ENCODE results near the gene GSAP.

GSAP gene

GRCh38 chr7:77450613-77451012 is 34.5 kb upstream of the GSAP start:
- H3K27ac ChIP-seq (ENCODE audit: low read depth, low read length): no peak overlapping the region
- H2AFZ ChIP-seq (ENCODE audit: low read depth, low read length, severe bottlenecking): no peak overlapping the region
- no peaks in the 10 kb centered on the region for H3K9me3 ChIP-seq (ENCODE audit: insufficient read depth, low read length)
- no peaks in the 10 kb centered on the region for H3K27me3 ChIP-seq (ENCODE audit: low read length)
- no peaks in the 10 kb centered on the region for H3K79me2 ChIP-seq (ENCODE audit: insufficient read depth, low read length)
- H3F3A ChIP-seq (ENCODE audit: insufficient read depth): no peaks in the 10 kb centered on the region
- no peak overlapping the region for H3K4me3 ChIP-seq (ENCODE audit: insufficient read depth, low read length, poor library complexity, severe bottlenecking)
- H3K9ac ChIP-seq (ENCODE audit: low read length): no peak overlapping the region
- no peaks in the 10 kb centered on the region for H3K9me2 ChIP-seq (replicated peaks; ENCODE audit: insufficient read depth, low read length)
- H3K4me2 ChIP-seq (ENCODE audit: low read depth, low read length, poor library complexity, severe bottlenecking): no peak overlapping the region
- H4K20me1 ChIP-seq (ENCODE audit: low read depth, low read length): no peaks in the 10 kb centered on the region
- H3K36me3 ChIP-seq (ENCODE audit: low read length): no peaks in the 10 kb centered on the region
- TF ChIP-seq EZH2phosphoT487 (conservative IDR thresholded peaks at IDR 0.05; ENCODE audit: low read length) (no peak), CTCF (IDR thresholded peaks at IDR 0.05; ENCODE audit: insufficient read depth, low read length, poor library complexity, severe bottlenecking) (no peak)

- Histone ChIP-seq H3K4me2 (ENCODE audit: low read depth, low read length, poor library complexity, severe bottlenecking) (no peak overlapping the region), H3K79me2 (ENCODE audit: insufficient read depth, low read length) (no peaks in the 10 kb centered on the region), H3F3A (ENCODE audit: insufficient read depth) (no peaks in the 10 kb centered on the region), H3K27ac (ENCODE audit: low read depth, low read length) (no peak overlapping the region), H2AFZ (ENCODE audit: low read depth, low read length, severe bottlenecking) (no peak overlapping the region), H3K27me3 (ENCODE audit: low read length) (no peaks in the 10 kb centered on the region), H4K20me1 (ENCODE audit: low read depth, low read length) (no peaks in the 10 kb centered on the region), H3K9me3 (ENCODE audit: insufficient read depth, low read length) (no peaks in the 10 kb centered on the region), H3K36me3 (ENCODE audit: low read length) (no peaks in the 10 kb centered on the region), H3K9me2 (replicated peaks; ENCODE audit: insufficient read depth, low read length) (no peaks in the 10 kb centered on the region), H3K9ac (ENCODE audit: low read length) (no peak overlapping the region), H3K4me3 (ENCODE audit: insufficient read depth, low read length, poor library complexity, severe bottlenecking) (no peak overlapping the region)
- TF ChIP-seq EZH2phosphoT487 (conservative IDR thresholded peaks at IDR 0.05; ENCODE audit: low read length): no peak
- TF ChIP-seq CTCF (IDR thresholded peaks at IDR 0.05; ENCODE audit: insufficient read depth, low read length, poor library complexity, severe bottlenecking): no peak
Observed at GRCh38 chr7:77450054-77450453, 33.9 kb upstream of the GSAP start.

GRCh38 chr7:77447616-77448015 is 31.5 kb upstream of the GSAP start:
- H3K9me3 ChIP-seq (ENCODE audit: insufficient read depth, low read length): no peaks in the 10 kb centered on the region
- H4K20me1 ChIP-seq (ENCODE audit: low read depth, low read length): no peaks in the 10 kb centered on the region
- no peak overlapping the region for H3K4me3 ChIP-seq (ENCODE audit: insufficient read depth, low read length, poor library complexity, severe bottlenecking)
- no peaks in the 10 kb centered on the region for H3K79me2 ChIP-seq (ENCODE audit: insufficient read depth, low read length)
- H3F3A ChIP-seq (ENCODE audit: insufficient read depth): no peaks in the 10 kb centered on the region
- TF ChIP-seq EZH2phosphoT487 (conservative IDR thresholded peaks at IDR 0.05; ENCODE audit: low read length): no peak
- no peak for TF ChIP-seq CTCF (IDR thresholded peaks at IDR 0.05; ENCODE audit: insufficient read depth, low read length, poor library complexity, severe bottlenecking)
- no peak overlapping the region for H3K9ac ChIP-seq (ENCODE audit: low read length)
- no peak overlapping the region for H2AFZ ChIP-seq (ENCODE audit: low read depth, low read length, severe bottlenecking)
- H3K27ac ChIP-seq (ENCODE audit: low read depth, low read length): no peak overlapping the region
- H3K4me2 ChIP-seq (ENCODE audit: low read depth, low read length, poor library complexity, severe bottlenecking): no peak overlapping the region
- H3K27me3 ChIP-seq (ENCODE audit: low read length): no peaks in the 10 kb centered on the region
- no peaks in the 10 kb centered on the region for H3K9me2 ChIP-seq (replicated peaks; ENCODE audit: insufficient read depth, low read length)
- no peaks in the 10 kb centered on the region for H3K36me3 ChIP-seq (ENCODE audit: low read length)

GRCh38 chr7:77444123-77444522 is 28.0 kb upstream of the GSAP start:
- Histone ChIP-seq H4K20me1 (ENCODE audit: low read depth, low read length) (no peaks in the 10 kb centered on the region), H3K9me3 (ENCODE audit: insufficient read depth, low read length) (no peaks in the 10 kb centered on the region)

More at GRCh38 chr7:77444123-77444522, 28.0 kb upstream of the GSAP start:
- H3K4me2 ChIP-seq (ENCODE audit: low read depth, low read length, poor library complexity, severe bottlenecking): no peak overlapping the region
- no peak overlapping the region for H3K4me3 ChIP-seq (ENCODE audit: insufficient read depth, low read length, poor library complexity, severe bottlenecking)
- TF ChIP-seq EZH2phosphoT487 (conservative IDR thresholded peaks at IDR 0.05; ENCODE audit: low read length) (no peak), CTCF (IDR thresholded peaks at IDR 0.05; ENCODE audit: insufficient read depth, low read length, poor library complexity, severe bottlenecking) (no peak)
- H2AFZ ChIP-seq (ENCODE audit: low read depth, low read length, severe bottlenecking): no peak overlapping the region
- no peak overlapping the region for H3K9ac ChIP-seq (ENCODE audit: low read length)
- H3F3A ChIP-seq (ENCODE audit: insufficient read depth): no peaks in the 10 kb centered on the region
- H3K27me3 ChIP-seq (ENCODE audit: low read length): no peaks in the 10 kb centered on the region
- H3K27ac ChIP-seq (ENCODE audit: low read depth, low read length): no peak overlapping the region
- H3K79me2 ChIP-seq (ENCODE audit: insufficient read depth, low read length): no peaks in the 10 kb centered on the region
- H3K9me2 ChIP-seq (replicated peaks; ENCODE audit: insufficient read depth, low read length): no peaks in the 10 kb centered on the region
- no peaks in the 10 kb centered on the region for H3K36me3 ChIP-seq (ENCODE audit: low read length)

Data from SU-DHL-6 (cell line).